ENCODE measurements around the gene IQCB1. TPM values are rescaled to one million over a fixed set of nuclear protein-coding genes. Genes with fewer than 3 reads are reported as not detected.

IQCB1 gene
- total and polyA plus RNA-seq, 8 donors: 9.0 to 18.3 (median 11.5) TPM

DNA sequence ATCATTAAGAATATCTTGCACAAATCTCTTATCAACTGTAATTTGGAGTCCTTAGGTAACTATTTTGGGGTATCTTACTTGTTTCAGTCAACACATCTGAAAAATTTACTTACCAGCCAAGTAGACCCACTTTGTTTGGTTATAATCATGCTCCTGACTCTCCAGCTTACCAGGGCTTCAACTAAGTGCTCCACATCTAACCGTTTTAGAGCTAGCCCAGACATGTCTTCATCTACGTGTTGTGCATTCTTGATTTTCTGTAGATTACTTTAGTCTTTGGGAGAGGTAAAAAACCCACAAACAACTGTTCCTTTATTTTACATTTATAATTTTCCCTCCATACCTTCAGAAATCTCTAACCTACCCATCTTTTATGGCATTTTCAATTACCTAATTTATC is 17.4 kb upstream of the IQCB1 start:
- FAIRE-seq (no peak), DNase-seq (no peak), ATAC-seq (no peak)
- H3K9me3 ChIP-seq: no peaks in the 10 kb centered on the region
- H3K4me3 ChIP-seq: no peak overlapping the region
- no peaks in the 10 kb centered on the region for H3K27me3 ChIP-seq
- intact Hi-C loops (cut with DNase I): no loop called here
- TF ChIP-seq, protein P1, sequence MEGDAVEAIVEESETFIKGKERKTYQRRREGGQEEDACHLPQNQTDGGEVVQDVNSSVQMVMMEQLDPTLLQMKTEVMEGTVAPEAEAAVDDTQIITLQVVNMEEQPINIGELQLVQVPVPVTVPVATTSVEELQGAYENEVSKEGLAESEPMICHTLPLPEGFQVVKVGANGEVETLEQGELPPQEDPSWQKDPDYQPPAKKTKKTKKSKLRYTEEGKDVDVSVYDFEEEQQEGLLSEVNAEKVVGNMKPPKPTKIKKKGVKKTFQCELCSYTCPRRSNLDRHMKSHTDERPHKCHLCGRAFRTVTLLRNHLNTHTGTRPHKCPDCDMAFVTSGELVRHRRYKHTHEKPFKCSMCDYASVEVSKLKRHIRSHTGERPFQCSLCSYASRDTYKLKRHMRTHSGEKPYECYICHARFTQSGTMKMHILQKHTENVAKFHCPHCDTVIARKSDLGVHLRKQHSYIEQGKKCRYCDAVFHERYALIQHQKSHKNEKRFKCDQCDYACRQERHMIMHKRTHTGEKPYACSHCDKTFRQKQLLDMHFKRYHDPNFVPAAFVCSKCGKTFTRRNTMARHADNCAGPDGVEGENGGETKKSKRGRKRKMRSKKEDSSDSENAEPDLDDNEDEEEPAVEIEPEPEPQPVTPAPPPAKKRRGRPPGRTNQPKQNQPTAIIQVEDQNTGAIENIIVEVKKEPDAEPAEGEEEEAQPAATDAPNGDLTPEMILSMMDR (IDR thresholded peaks at IDR 0.05): no peak
- WGBS, 2 donors: 94 to 96% methylated on average over 2 of the region's 2 CpGs
- no peaks in the 10 kb centered on the region for H3K4me1 ChIP-seq
- H3K36me3 ChIP-seq: no peaks in the 10 kb centered on the region
- no peak overlapping the region for H3K27ac ChIP-seq

DNA sequence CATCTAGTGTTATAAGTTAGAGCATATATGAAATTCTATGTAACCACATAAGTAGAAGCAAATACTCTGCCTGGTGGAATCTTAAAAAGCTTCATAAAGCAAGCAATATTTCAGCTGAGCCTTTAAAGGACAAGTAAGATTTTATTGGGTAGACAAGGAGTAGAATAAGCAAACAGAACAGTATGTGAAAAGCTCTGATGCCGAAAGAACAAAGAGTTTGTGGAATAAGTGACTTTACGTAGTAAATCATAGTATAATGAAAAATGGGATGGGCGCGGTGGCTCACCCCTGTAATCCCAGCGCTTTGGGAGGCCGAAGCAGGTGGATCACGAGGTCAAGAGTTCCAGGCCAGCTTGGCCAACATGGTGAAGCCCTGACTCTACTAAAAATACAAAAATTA is 10.0 kb upstream of the IQCB1 start:
- Histone ChIP-seq H3K4me3 (no peak overlapping the region), H3K4me1 (no peaks in the 10 kb centered on the region), H3K27me3 (no peaks in the 10 kb centered on the region), H3K27ac (no peak overlapping the region), H3K9me3 (no peaks in the 10 kb centered on the region), H3K36me3 (no peaks in the 10 kb centered on the region)
- TF ChIP-seq, protein P1 (IDR thresholded peaks at IDR 0.05): no peak
- no peak for ATAC-seq
- intact Hi-C loops (cut with DNase I): no loop called here
- DNase-seq: no peak
- WGBS, 2 donors: 97 to 98% methylated on average over 7 of the region's 7 CpGs
- FAIRE-seq: no peak

DNA sequence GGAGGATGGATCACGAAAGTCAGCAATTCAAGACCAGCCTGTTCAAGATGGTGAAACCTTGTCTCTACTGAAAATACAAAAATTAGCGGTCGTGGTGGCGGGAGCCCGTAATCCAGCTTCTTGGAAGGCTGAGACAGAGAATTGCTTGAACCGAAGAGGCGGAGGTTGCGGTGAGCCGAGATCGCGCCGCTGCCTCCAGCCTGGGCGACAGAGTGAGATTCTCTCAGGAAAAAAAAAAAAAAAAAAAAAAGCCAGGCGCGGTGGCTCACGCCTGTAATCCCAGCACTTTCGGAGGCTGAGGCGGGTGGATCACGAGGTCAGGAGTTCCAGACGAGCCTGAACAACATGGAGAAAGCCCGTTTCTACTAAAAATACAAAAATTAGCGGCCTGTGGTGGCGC is 5.1 kb upstream of the IQCB1 start:
- FAIRE-seq (no peak), ATAC-seq (no peak), DNase-seq (no peak)
- Histone ChIP-seq H3K27me3 (no peaks in the 10 kb centered on the region), H3K4me3 (no peak overlapping the region), H3K27ac (no peak overlapping the region), H3K36me3 (no peaks in the 10 kb centered on the region), H3K9me3 (no peaks in the 10 kb centered on the region), H3K4me1 (peaks cover 0 to 4% (median 0%) of the 10 kb centered on the region in 3 donors)
- 97 to 99% methylated on average over 19 to 23 of the region's 23 CpGs for WGBS, 2 donors
- TF ChIP-seq, protein P1 (IDR thresholded peaks at IDR 0.05): no peak
- intact Hi-C loops (cut with DNase I): no loop called here

DNA sequence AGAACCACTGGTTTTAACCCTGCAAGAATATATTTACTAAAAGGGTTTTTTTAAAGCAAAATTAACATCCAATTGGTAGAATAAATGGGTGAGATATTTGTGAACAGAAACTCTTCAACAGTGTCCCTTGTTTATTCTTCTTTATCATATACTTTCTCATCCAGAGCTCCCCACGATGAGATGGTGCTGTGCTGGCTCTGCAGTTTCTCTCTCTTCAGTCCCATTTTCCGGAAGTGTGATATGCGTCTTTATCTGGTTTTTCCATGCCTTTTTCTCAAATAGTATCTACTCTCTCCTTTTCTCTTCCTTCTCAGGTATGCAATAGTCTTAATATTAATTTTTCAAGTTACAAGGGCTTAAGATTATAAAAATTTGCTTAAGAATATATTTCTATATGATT is 1.6 kb upstream of the IQCB1 start:
- Histone ChIP-seq H3K9me3 (no peaks in the 10 kb centered on the region), H3K36me3 (no peaks in the 10 kb centered on the region), H3K27me3 (no peaks in the 10 kb centered on the region), H3K27ac (no peak overlapping the region), H3K4me3 (peak overlapping the region in 2 of 4 donors; percentile 76 to 86), H3K4me1 (peaks cover 4 to 20% (median 5%) of the 10 kb centered on the region in 3 donors)
- intact Hi-C loops (cut with DNase I): no loop called here
- DNase-seq (no peak), ATAC-seq (no peak), FAIRE-seq (no peak)
- TF ChIP-seq, protein P1 (IDR thresholded peaks at IDR 0.05): no peak
- 43 to 52% methylated on average over 3 of the region's 3 CpGs for WGBS, 2 donors

DNA sequence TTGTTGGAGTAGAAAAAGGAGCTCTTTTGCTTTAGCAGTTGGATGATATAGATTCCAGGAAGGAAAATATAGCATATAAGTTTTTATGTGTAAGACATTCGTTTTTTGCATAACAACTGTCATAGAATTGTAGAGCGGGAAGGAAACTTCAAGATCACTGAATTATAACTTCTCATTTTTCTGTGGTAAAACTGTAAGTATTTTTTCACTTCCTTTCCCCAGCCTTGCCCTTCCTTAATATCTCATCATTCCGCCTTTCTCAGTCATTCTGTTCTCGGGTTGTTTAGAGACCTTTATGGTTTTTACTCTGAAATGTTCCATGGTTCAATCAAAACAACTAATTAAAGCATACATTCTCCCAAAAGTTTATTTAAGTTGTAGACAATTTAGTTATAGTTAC is 1.2 kb upstream of the IQCB1 start:
- H3K9me3 ChIP-seq: no peaks in the 10 kb centered on the region
- H3K4me3 ChIP-seq: peak overlapping the region in 2 of 4 donors; percentile 76 to 86
- 35 to 36% methylated on average over 4 of the region's 4 CpGs for WGBS, 2 donors
- no peak for ATAC-seq
- intact Hi-C loops (cut with DNase I): no loop called here
- H3K27ac ChIP-seq: no peak overlapping the region
- no peaks in the 10 kb centered on the region for H3K27me3 ChIP-seq
- no peak for DNase-seq
- TF ChIP-seq, protein P1 (IDR thresholded peaks at IDR 0.05): no peak
- no peak for FAIRE-seq
- H3K36me3 ChIP-seq: no peaks in the 10 kb centered on the region
- H3K4me1 ChIP-seq: peaks cover 4 to 20% (median 5%) of the 10 kb centered on the region in 3 donors

Measured in pancreas (tissue), 10 donors.